ENCODE data around the gene OR2F1.

- no peak for TF ChIP-seq POLR2A (IDR thresholded peaks at IDR 0.05)
- no peak for TF ChIP-seq CTCF (IDR thresholded peaks at IDR 0.05)
These were observed 12.8 kb downstream of the OR2F1 start for GRCh38 chr7:143967398-143967797.
